Osteoblast (primary cell): Measurements from ENCODE around the gene HPSE2. TPM values are rescaled to one million over a fixed set of nuclear protein-coding genes. Genes with fewer than 3 reads are reported as not detected.

Experiments used
- DNase-seq: peaks from one replicate; pipeline ENCODE4 v3.0.0; 2011; ENCODE audit warnings: low spot score, mixed read lengths; ENCODE audit not compliant: insufficient read length; ENCODE audit errors: missing footprints
- H2AFZ ChIP-seq: 2 replicates; pipeline ENCODE4 v1.6.0; 2011; ENCODE audit warnings: mild to moderate bottlenecking, low read length
- H3K27ac ChIP-seq: 2 replicates; pipeline ENCODE4 v1.5.1; 2011; ENCODE audit warnings: mild to moderate bottlenecking, low read depth, low read length, moderate library complexity
- H3K27me3 ChIP-seq: 2 replicates; pipeline ENCODE4 v1.6.0; 2012; ENCODE audit warnings: mild to moderate bottlenecking, control low read depth, inconsistent platforms, low read length, moderate library complexity; ENCODE audit not compliant: insufficient read depth
- H3K36me3 ChIP-seq: 2 replicates; pipeline ENCODE4 v1.5.1; 2011; ENCODE audit warnings: mild to moderate bottlenecking, low read length, control low read depth, moderate library complexity; ENCODE audit not compliant: insufficient read depth
- H3K4me1 ChIP-seq: 2 replicates; pipeline ENCODE4 v1.5.1; 2011; ENCODE audit warnings: mild to moderate bottlenecking, low read length, control low read depth, moderate library complexity; ENCODE audit not compliant: insufficient read depth
- H3K4me2 ChIP-seq: 2 replicates; pipeline ENCODE4 v1.6.0; 2011; ENCODE audit warnings: mild to moderate bottlenecking, low read length; ENCODE audit not compliant: insufficient read depth
- H3K4me3 ChIP-seq: fragments of 200-600 bp; sonication (generic); 3 replicates; pipeline ENCODE4 v1.5.1; 2012; ENCODE audit warnings: mild to moderate bottlenecking, low read length, inconsistent platforms; ENCODE audit not compliant: insufficient read depth
- H3K79me2 ChIP-seq: 2 replicates; pipeline ENCODE4 v1.6.0; 2012; ENCODE audit warnings: mild to moderate bottlenecking, low read length, control low read depth, inconsistent platforms; ENCODE audit not compliant: insufficient read depth
- H3K9me3 ChIP-seq: 2 replicates; pipeline ENCODE4 v1.5.1; 2011; ENCODE audit warnings: low read depth, low read length, control low read depth
- H4K20me1 ChIP-seq: 2 replicates; pipeline ENCODE4 v1.6.0; 2012; ENCODE audit warnings: mild to moderate bottlenecking, low read length, control low read depth; ENCODE audit not compliant: insufficient read depth
- total RNA-seq: library from RNA; depleted of rRNA; stranded (reverse); fragments of >200 nt; gene quantifications from 2 replicates; pipeline ENCODE4 v1.2.3, GENCODE V29; 2012
- TF ChIP-seq, protein P1 (sequence below): IDR thresholded peaks from 2 replicates; pipeline ENCODE4 v1.5.1; 2011; ENCODE audit warnings: mild to moderate bottlenecking, low read depth, low read length, moderate library complexity; ENCODE audit errors: extremely low read depth

HPSE2 gene
- total RNA-seq, 1 donor, result not detected

DNA sequence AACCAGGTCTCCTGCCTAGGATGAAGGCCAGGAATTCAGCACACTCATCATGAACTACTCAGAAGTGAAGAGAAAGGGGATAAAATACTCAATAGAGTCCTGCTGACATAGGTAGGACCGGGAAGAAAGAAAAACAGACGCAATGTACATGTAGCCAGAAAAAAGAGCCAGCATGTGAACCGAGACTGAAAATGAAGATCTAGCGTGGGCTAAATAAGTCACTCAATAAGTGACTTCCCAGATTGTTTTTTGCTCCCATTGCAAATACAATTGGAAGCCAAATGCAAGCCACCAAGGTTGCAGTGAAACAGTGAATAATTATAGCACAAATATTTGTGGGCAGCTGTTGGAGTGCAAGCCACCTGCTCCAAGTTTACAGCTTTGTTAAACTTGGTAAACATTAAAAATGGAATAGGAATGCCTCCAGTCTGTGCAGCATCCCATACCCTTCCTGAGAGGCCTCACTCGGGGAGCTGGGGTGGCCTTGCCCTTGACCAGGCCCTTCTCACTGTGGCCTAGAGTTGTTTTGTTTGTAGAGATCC is 754.2 kb downstream of the HPSE2 start:
- no peaks in the 10 kb centered on the region for H3K9me3 ChIP-seq
- TF ChIP-seq, protein P1, sequence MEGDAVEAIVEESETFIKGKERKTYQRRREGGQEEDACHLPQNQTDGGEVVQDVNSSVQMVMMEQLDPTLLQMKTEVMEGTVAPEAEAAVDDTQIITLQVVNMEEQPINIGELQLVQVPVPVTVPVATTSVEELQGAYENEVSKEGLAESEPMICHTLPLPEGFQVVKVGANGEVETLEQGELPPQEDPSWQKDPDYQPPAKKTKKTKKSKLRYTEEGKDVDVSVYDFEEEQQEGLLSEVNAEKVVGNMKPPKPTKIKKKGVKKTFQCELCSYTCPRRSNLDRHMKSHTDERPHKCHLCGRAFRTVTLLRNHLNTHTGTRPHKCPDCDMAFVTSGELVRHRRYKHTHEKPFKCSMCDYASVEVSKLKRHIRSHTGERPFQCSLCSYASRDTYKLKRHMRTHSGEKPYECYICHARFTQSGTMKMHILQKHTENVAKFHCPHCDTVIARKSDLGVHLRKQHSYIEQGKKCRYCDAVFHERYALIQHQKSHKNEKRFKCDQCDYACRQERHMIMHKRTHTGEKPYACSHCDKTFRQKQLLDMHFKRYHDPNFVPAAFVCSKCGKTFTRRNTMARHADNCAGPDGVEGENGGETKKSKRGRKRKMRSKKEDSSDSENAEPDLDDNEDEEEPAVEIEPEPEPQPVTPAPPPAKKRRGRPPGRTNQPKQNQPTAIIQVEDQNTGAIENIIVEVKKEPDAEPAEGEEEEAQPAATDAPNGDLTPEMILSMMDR, result no peak
- H3K4me2 ChIP-seq, result no peak overlapping the region
- H3K4me3 ChIP-seq, result no peak overlapping the region
- no peak overlapping the region for H2AFZ ChIP-seq
- no peaks in the 10 kb centered on the region for H3K36me3 ChIP-seq
- H4K20me1 ChIP-seq, result no peaks in the 10 kb centered on the region
- H3K4me1 ChIP-seq, result peaks cover 5% of the 10 kb centered on the region
- H3K79me2 ChIP-seq, result no peaks in the 10 kb centered on the region
- H3K27me3 ChIP-seq, result no peaks in the 10 kb centered on the region
- DNase-seq, result no peak
- H3K27ac ChIP-seq, result no peak overlapping the region

DNA sequence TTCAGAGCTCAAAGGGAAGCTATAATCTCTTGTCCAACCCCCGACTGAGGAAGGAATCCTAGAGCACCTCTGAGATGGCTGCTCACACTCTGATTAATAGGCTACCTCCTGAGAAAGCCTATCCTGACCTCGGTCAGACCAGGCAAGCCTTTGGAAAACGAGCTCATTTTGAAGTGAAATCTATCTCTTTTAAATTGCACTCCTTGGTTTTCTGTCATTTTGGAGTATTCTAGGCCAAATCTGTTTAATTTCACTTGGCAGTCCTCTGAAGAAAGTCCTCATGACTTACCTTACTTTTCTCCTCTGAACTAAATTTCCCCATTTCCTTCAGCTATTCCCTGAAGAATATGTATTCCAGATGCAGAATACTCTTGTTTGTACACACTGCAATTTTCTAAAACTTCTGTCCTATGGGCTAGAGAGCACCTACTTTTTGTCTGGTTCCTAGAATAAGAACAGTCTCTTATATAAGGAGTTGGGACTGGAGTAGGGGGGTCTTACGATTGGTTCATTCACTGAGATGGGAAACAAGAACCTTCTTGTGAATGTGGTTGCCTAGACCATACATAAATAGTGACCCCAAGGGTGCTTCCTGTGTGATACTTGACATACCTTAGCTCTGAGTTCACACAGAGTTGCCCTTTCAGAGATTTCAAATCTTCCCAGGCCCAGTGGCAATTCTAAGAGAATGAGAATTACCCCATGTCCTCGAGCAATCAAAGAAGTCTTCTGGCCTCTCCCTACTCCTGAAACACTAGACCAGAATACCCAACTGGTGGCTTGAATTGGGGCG is 757.0 kb downstream of the HPSE2 start:
- Histone ChIP-seq H2AFZ (no peak overlapping the region), H3K27me3 (peaks cover 2% of the 10 kb centered on the region)
- TF ChIP-seq, protein P1, result no peak

DNA sequence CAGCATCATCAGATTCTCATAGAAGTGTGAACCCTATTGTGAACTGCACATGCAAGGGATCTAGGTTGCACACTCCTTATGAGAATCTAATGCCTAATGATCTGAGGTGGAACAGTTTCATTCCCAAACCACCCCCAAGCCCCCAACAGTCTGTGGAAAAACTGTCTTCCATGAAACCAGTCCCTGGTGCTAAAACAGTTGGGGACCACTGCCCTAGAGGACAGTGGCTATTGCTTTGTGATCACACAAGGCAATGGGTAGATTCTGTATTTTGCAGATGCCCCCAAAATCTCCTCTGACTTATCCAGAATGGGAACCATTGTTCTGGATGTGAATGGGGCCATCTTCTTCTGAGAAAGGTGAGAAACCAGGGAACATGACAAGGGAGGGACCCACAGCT is 757.8 kb downstream of the HPSE2 start:
- H3K4me3 ChIP-seq, result no peak overlapping the region

More for the DNA sequence above, 757.0 kb downstream of the HPSE2 start:
- no peak for DNase-seq
- H3K27ac ChIP-seq, result no peak overlapping the region
- no peak overlapping the region for H3K4me2 ChIP-seq
- H4K20me1 ChIP-seq, result no peaks in the 10 kb centered on the region
- H3K4me1 ChIP-seq, result no peaks in the 10 kb centered on the region
- no peaks in the 10 kb centered on the region for H3K9me3 ChIP-seq
- no peaks in the 10 kb centered on the region for H3K36me3 ChIP-seq
- H3K79me2 ChIP-seq, result no peaks in the 10 kb centered on the region
- no peak overlapping the region for H3K4me3 ChIP-seq

DNA sequence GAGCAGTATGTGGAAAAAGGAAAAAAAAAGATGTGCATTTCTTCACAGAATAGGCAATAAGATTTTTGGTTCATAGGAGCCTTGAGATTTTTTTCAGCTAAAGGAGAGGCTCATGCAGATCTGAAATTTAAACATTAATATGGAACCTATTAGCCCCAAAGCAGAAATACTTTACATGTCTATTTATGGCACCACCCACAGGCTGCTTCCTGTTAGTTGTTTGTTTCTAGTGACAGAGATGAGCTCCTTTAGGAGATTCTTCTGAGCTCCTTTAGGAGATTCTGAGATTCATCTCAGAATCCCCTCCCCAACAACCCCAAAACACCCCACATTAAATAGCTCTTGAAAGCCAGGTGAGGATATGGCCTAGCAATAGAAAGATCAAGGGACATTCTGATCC is 761.0 kb downstream of the HPSE2 start:
- no peaks in the 10 kb centered on the region for H3K36me3 ChIP-seq
- no peak overlapping the region for H2AFZ ChIP-seq
- DNase-seq, result no peak
- peaks cover 12% of the 10 kb centered on the region for H3K27me3 ChIP-seq
- H3K4me3 ChIP-seq, result no peak overlapping the region
- H4K20me1 ChIP-seq, result no peaks in the 10 kb centered on the region
- H3K4me1 ChIP-seq, result no peaks in the 10 kb centered on the region
- H3K79me2 ChIP-seq, result no peaks in the 10 kb centered on the region
- no peak overlapping the region for H3K27ac ChIP-seq
- H3K4me2 ChIP-seq, result no peak overlapping the region
- no peaks in the 10 kb centered on the region for H3K9me3 ChIP-seq
- TF ChIP-seq, protein P1, result no peak

More for the DNA sequence above, 757.8 kb downstream of the HPSE2 start:
- Histone ChIP-seq H3K4me1 (no peaks in the 10 kb centered on the region), H3K27ac (no peak overlapping the region), H3K36me3 (no peaks in the 10 kb centered on the region), H2AFZ (no peak overlapping the region), H3K79me2 (no peaks in the 10 kb centered on the region), H4K20me1 (no peaks in the 10 kb centered on the region), H3K4me2 (no peak overlapping the region), H3K9me3 (no peaks in the 10 kb centered on the region), H3K27me3 (peaks cover 2% of the 10 kb centered on the region)
- TF ChIP-seq, protein P1, result no peak
- DNase-seq, result no peak
